Measurements from ENCODE around the gene LBX2.

The LBX2 gene

DNA sequence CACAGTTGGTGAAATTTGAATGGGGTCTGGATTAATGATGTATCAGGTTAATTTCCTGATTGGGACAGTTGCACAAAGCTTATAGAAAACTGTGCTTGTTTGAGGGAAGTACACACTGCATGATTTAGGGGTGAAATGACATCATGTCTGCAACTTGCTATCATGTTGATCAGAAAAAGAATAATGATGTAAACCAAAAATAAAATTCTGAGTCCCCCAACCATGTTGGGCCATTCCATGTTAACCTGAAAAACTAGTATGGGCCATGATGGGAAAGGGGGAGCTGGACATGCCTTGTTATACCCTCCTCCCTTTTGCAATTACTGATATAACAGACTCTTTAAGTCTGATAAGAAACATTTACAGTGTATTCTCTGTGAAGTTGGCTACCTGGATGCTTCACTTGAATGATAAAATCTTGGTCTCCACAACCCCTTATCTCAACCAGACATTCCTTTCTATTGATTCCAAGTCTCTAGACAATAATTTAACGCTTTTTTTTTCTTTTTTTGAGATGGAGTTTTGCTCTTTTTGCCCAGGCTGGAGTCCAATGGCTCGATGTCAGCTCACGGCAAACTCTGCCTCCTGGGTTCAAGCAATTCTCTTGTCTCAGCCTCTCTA is 48.7 kb downstream of the LBX2 start:
- no peak for DNase-seq

DNA sequence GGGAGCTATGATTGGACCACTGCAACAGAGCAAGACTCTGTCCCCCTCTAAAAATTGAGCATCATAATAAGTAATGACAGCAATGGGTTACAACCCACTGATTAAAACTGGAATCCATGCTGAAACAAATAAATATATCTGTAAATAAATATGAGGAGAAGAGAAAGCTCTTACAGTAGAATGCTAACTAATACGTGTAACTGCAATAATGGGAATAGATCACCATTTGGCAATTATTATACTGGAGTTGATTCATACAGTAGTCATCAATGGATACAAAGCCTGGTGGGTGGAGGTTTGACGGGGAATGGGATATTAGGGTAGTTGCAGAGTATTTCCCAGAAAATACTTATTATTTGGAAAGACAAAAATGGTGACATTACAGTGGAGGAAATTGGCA is 50.6 kb downstream of the LBX2 start:
- no peak for DNase-seq
